K562 (cell line): ENCODE results near the gene NKAIN4. TPM values are rescaled to one million over a fixed set of nuclear protein-coding genes. Genes with fewer than 3 reads are reported as not detected.

Source experiments
- ATAC-seq: fragments of 200-7000 bp; cut with Tn5 transposase; 3 replicates; pipeline ENCODE4 v1.9.1; 2020; ENCODE audit warnings: moderate library complexity
- BruUV-seq: library from RNA; stranded (reverse); fragments of 400-500 nt; replicated peaks from 2 replicates; lab custom pipeline; 2021; lab: Mats Ljungman, UMichigan
- CTCF ChIA-PET: fragments of 300-600 bp; formaldehyde crosslinking; extraction: SDS; loops from one replicate; lab custom pipeline; 2021; ENCODE audit warnings: low intra/inter-chr PET ratio; lab: Yijun Ruan, JAX
- POLR2A ChIA-PET: fragments of 300-600, 350-650 bp; sonication (Branson Sonifier 250); formaldehyde crosslinking; extraction: SDS; loops from one replicate; lab custom pipeline; 2021; ENCODE audit warnings: antibody characterized with exemption, inconsistent platforms; lab: Yijun Ruan, JAX
- DNase-seq, 4 experiments: peaks; one replicate each; pipeline versions ENCODE4 v3.0.0 to v3.0.0-alpha.2; 2011 to 2018; ENCODE audit warnings: low spot score in 3 of 4, mixed read lengths in 3 of 4; ENCODE audit errors: extremely low read depth in 1 of 4
- FAIRE-seq: peaks from 2 replicates; lab custom pipeline; 2011; peaks lifted over from hg19 to GRCh38; lab: Jason Lieb, UNC
- H2AFZ ChIP-seq: 2 replicates; pipeline ENCODE4 v1.6.0; 2011; ENCODE audit warnings: low read depth, low read length, control low read depth, inconsistent platforms
- H3K27ac ChIP-seq: fragments of 200-600 bp; 3 replicates; pipeline ENCODE4 v1.8.0; 2011; ENCODE audit warnings: low read depth, mild to moderate bottlenecking, control low read depth, inconsistent platforms, low read length, moderate library complexity, mixed read lengths; ENCODE audit errors: extremely low read depth
- H3K27me3 ChIP-seq, 2 experiments: fragments of 300-600 bp in 1 of 2; 2 replicates in 1 of 2; 3 replicates in 1 of 2; pipeline versions ENCODE4 v1.6.0 to v1.8.0; 2011; ENCODE audit warnings: inconsistent platforms in 2 of 2, low read length in 2 of 2, mild to moderate bottlenecking in 1 of 2, mixed read lengths in 1 of 2, moderate library complexity in 1 of 2; ENCODE audit not compliant: control insufficient read depth in 2 of 2, insufficient read depth in 2 of 2
- H3K36me3 ChIP-seq: fragments of 300-600 bp; 3 replicates; pipeline ENCODE4 v1.8.0; 2011; ENCODE audit warnings: mild to moderate bottlenecking, low read length, inconsistent platforms; ENCODE audit not compliant: control insufficient read depth, insufficient read depth
- H3K4me1 ChIP-seq, 2 experiments: fragments of 200-600 bp in 1 of 2; replicated peaks in 1 of 2; 2 replicates in 1 of 2; 3 replicates in 1 of 2; pipeline versions ENCODE4 v1.5.1 to v1.8.0; 2011; ENCODE audit warnings: inconsistent platforms in 2 of 2, low read length in 2 of 2, mild to moderate bottlenecking in 1 of 2, mixed read lengths in 1 of 2, moderate library complexity in 1 of 2; ENCODE audit not compliant: control insufficient read depth in 2 of 2, insufficient read depth in 2 of 2
- H3K4me2 ChIP-seq: 2 replicates; pipeline ENCODE4 v1.6.1; 2011; ENCODE audit warnings: low read length, control low read depth, inconsistent platforms, mixed read lengths; ENCODE audit not compliant: insufficient read depth
- H3K4me3 ChIP-seq: fragments of 200-600 bp; sonication (generic), shearing (Covaris generic); 2 replicates; pipeline ENCODE4 v1.5.1; 2016; ENCODE audit warnings: control low read depth, inconsistent platforms
- H3K79me2 ChIP-seq: fragments of 200-600 bp; 3 replicates; pipeline ENCODE4 v1.8.0; 2011; ENCODE audit warnings: low read length, inconsistent platforms; ENCODE audit not compliant: control insufficient read depth, insufficient read depth
- H3K9ac ChIP-seq, 2 experiments: 2 replicates each; pipeline versions ENCODE4 v1.6.0 to v1.6.1; 2011; ENCODE audit warnings: low read depth in 2 of 2, low read length in 2 of 2, control low read depth in 1 of 2, inconsistent platforms in 1 of 2, mild to moderate bottlenecking in 1 of 2, mixed read lengths in 1 of 2; ENCODE audit not compliant: insufficient read depth in 1 of 2
- H3K9me1 ChIP-seq: one replicate; pipeline ENCODE4 v1.6.0; 2011; ENCODE audit warnings: inconsistent platforms, mild to moderate bottlenecking, low read length, moderate library complexity; ENCODE audit not compliant: control insufficient read depth, insufficient read depth
- H3K9me3 ChIP-seq: replicated peaks from 2 replicates; pipeline ENCODE4 v1.5.1; 2011; ENCODE audit warnings: low read depth, low read length, inconsistent platforms; ENCODE audit not compliant: control insufficient read depth, insufficient read depth
- H4K20me1 ChIP-seq: replicated peaks from 2 replicates; pipeline ENCODE4 v1.6.1; 2011; ENCODE audit warnings: low read length, inconsistent platforms, mixed read lengths; ENCODE audit not compliant: control insufficient read depth, insufficient read depth
- CREB1 ChIP-seq, 2 experiments: sonication (generic) in 1 of 2; formaldehyde crosslinking in 1 of 2; IDR thresholded peaks; 2 replicates each; pipeline versions ENCODE4 v1.6.1 to v1.8.0; 2012 to 2022; ENCODE audit warnings: inconsistent platforms in 1 of 2, mild to moderate bottlenecking in 1 of 2, missing genetic modification reagents in 1 of 2, moderate library complexity in 1 of 2
- CTCF ChIP-seq, 3 experiments: IDR thresholded peaks in 2 of 3; conservative IDR thresholded peaks in 1 of 3; 2 replicates each; pipeline ENCODE4 v1.5.1; 2011 to 2012; ENCODE audit warnings: low read length in 3 of 3, mild to moderate bottlenecking in 3 of 3, control low read depth in 2 of 3, improper control_type of control experiment in 1 of 3, inconsistent platforms in 1 of 3, low read depth in 1 of 3, mixed read lengths in 1 of 3, moderate library complexity in 1 of 3; ENCODE audit not compliant: insufficient read depth in 2 of 3
- WGBS: fragments of 100-300 bp; shearing (Covaris generic); methylation state at CpG from one replicate; pipeline ENCODE4 v1.1.6; 2016; ENCODE audit warnings: low coverage, mixed read lengths; ENCODE audit not compliant: insufficient coverage; ENCODE audit errors: missing lambda C conversion rate; 5-methylcytosine and 5-hydroxymethylcytosine counted together
- in situ Hi-C: fragments of 300-500 bp; cut with MboI; formaldehyde crosslinking; loops from 4 replicates; pipeline ENCODE4 v1.15.0; 2018; ENCODE audit warnings: inconsistent platforms, mixed read lengths
- intact Hi-C: fragments of 100-400 bp; cut with micrococcal nuclease; formaldehyde crosslinking; loops from 2 replicates; pipeline ENCODE4 v1.14.2; 2022
- polyA plus RNA-seq, 8 experiments: library from polyadenylated mRNA; depleted of rRNA in 4 of 8; stranded (reverse) in 5 of 8; unstranded in 3 of 8; fragments of >200 nt; fragmentation: Nextera tagmentation in 2 of 8; fragmentation: Illumina TruSeq in 1 of 8; extraction: Ambion mirVana in 2 of 8; extraction: Trizol in 1 of 8; gene quantifications; 2 replicates each; pipeline versions ENCODE4 v1.2.1 to v1.2.3, GENCODE V29; 2011 to 2014; ENCODE audit warnings: inconsistent platforms in 1 of 8, missing spikeins in 1 of 8
- total RNA-seq, 7 experiments: library from RNA; depleted of rRNA in 6 of 7; stranded (reverse); fragments of >200 nt in 6 of 7; fragmentation: Illumina TruSeq in 2 of 7; extraction: Trizol in 2 of 7; gene quantifications; 2 replicates each; pipeline versions ENCODE4 v1.2.1 to v1.2.3, GENCODE V29; 2011 to 2021; ENCODE audit warnings: low replicate concordance in 1 of 7

Gene NKAIN4
- total and polyA plus RNA-seq, 9 of the 15 experiments (the other 6 are each of a cell fraction or from before 2014, with no cell fraction given) = not detected

DNA sequence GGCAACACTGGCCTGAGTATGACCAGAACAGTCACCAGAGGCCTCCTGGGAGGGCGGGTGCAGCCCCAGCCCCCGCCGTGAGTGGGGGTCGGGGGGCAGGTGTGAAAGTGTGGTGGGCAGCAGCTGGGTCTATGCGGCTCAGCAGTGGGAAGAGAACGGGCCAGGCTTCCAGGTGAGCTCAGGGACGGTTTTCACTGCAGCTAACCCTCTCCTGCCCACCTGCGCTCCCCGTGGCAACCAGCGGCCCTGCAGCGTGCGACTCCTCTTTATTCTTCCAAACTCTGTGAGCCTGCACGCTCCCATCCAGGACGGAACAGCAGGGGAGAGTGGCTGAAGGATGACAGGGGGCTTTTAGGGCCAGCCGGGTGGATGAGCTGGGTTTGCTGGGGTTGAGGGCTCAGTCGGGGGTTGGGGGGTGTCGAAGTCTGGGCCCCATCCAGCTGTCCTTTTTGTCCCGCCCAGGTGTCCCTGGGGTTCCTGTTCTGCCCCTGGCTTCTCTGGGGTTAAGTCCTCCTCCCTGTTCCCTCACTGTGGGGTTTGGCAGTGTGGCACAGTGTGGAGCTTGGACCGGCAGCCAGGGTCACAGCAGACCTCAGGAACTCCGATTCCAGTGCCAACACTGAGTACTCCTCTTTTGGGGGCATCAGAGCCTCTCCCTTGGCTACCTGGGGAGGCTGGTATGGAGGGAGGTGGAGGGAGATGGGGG is 19.4 kb downstream of the NKAIN4 start:
- in situ Hi-C loops (no loop called here), intact Hi-C loops (no loop called here)
- Histone ChIP-seq H3K36me3 (no peaks in the 10 kb centered on the region), H4K20me1 (0 out of 2 replicates have a peak, but pooled peaks cover 2% of the 10 kb centered on the region), H3K79me2 (no peaks in the 10 kb centered on the region), H3K9ac (peak overlapping the region in 1 of 2 experiments; percentile 45; a peak in 1 of 4 replicates), H3K27me3 (peaks cover 26 to 53% of the 10 kb centered on the region in 2 experiments; a peak in 4 of 5 replicates), H3K9me3 (no peaks in the 10 kb centered on the region), H3K4me2 (no peak overlapping the region), H3K4me3 (no peak overlapping the region), H3K9me1 (no peaks in the 10 kb centered on the region), H3K27ac (no peak overlapping the region), H2AFZ (no peak overlapping the region), H3K4me1 (peaks cover 0 to 43% of the 10 kb centered on the region in 2 experiments; a peak in 3 of 5 replicates)
- WGBS = 5% methylated on average over 19 of the region's 20 CpGs
- FAIRE-seq = no peak
- no TSS peak for BruUV-seq
- ChIA-PET CTCF (no interaction called here), POLR2A (interaction anchor here (1.8 kb wide), 2 partner anchors 9 to 11 kb away, joined by 5 to 8 read pairs; no protein-coding TSS in a partner anchor)
- peak; percentile 84 for ATAC-seq
- peak in 3 of 4 experiments; percentile 50 to 51 (median 50) for DNase-seq
- TF ChIP-seq CTCF (IDR thresholded peaks at IDR 0.05 in 2 of 3, conservative IDR thresholded peaks at IDR 0.05 in 1 of 3; ENCODE audit: insufficient read depth in 2 of 3, low read depth in 1 of 3, low read length in 3 of 3) = peak; percentile 53 to 64 (median 63); a peak in 5 of 6 replicates
- no peak for TF ChIP-seq CREB1 (IDR thresholded peaks at IDR 0.05)
- no peak for TF ChIP-seq CREB1 (CRISPR knock-in tag; IDR thresholded peaks at IDR 0.05)
